Testis (tissue), 3 donors: ENCODE data around the gene ATF1. TPM values are rescaled to one million over a fixed set of nuclear protein-coding genes. Genes with fewer than 3 reads are reported as not detected.

Experiments used
- DNase-seq: peaks from one replicate; pipeline ENCODE4 v3.0.0-alpha.2; 2019
- H3K27ac ChIP-seq, 2 donors: fragments of 200-600 bp; sonication (generic); one replicate each; pipeline ENCODE4 v1.5.1; 2019
- H3K27me3 ChIP-seq: fragments of 200-600 bp; sonication (generic); one replicate; pipeline ENCODE4 v1.5.1; 2019
- H3K36me3 ChIP-seq: fragments of 200-600 bp; sonication (generic); one replicate; pipeline ENCODE4 v1.5.1; 2017; ENCODE audit warnings: low read depth; ENCODE audit errors: missing control alignments
- H3K4me1 ChIP-seq: fragments of 200-600 bp; sonication (generic); one replicate; pipeline ENCODE4 v1.5.1; 2019
- H3K4me3 ChIP-seq, 2 donors: fragments of 200-600 bp; sonication (generic); one replicate each; pipeline ENCODE4 v1.5.1; 2017 to 2019
- H3K9me3 ChIP-seq: fragments of 200-600 bp; sonication (generic); one replicate; pipeline ENCODE4 v1.5.1; 2017
- CTCF ChIP-seq, 3 experiments: fragments of 450-650 bp in 2 of 3; fragments of 200-600 bp in 1 of 3; sonication (generic) in 1 of 3; IDR thresholded peaks; one replicate each; pipeline ENCODE4 v1.5.1; 2016 to 2019; ENCODE audit warnings: antibody characterized with exemption in 3 of 3, mild to moderate bottlenecking in 2 of 3, moderate library complexity in 1 of 3
- POLR2A ChIP-seq: fragments of 450-650 bp; IDR thresholded peaks from one replicate; pipeline ENCODE4 v1.6.1; 2017; ENCODE audit warnings: antibody characterized with exemption, mild to moderate bottlenecking, moderate library complexity
- WGBS, 2 donors: methylation state at CpG; one replicate each; pipeline ENCODE4 v1.1.5; 2018; 5-methylcytosine and 5-hydroxymethylcytosine counted together
- intact Hi-C: fragments of 100-400 bp; cut with DNase I; formaldehyde crosslinking; loops from one replicate; pipeline ENCODE4 v1.15.1; 2023; ENCODE audit warnings: low total_unique reads
- polyA plus RNA-seq: library from polyadenylated mRNA; stranded (reverse); fragments of 350-450 nt; fragmentation: Illumina TruSeq; extraction: RNeasy Lipid Tissue Mini Kit (QIAGEN cat#74804); gene quantifications from one replicate; pipeline ENCODE4 v1.2.3, GENCODE V29; 2014; ENCODE audit warnings: low read depth, low replicate concordance; ENCODE audit not compliant: insufficient read depth
- total RNA-seq, 2 donors: library from RNA; depleted of rRNA; stranded (reverse); fragments of >200 nt; gene quantifications; one replicate each; pipeline ENCODE4 v1.2.3, GENCODE V29; 2016

The ATF1 gene
- total and polyA plus RNA-seq, 3 donors from 2014 or later = 17.1 to 18.2 (median 17.7) TPM

- no peaks in the 10 kb centered on the region for H3K36me3 ChIP-seq
- H3K27ac ChIP-seq = no peak overlapping the region
- no peak for TF ChIP-seq POLR2A
- H3K4me1 ChIP-seq = no peaks in the 10 kb centered on the region
- intact Hi-C loops = no loop called here
- no peak overlapping the region for H3K4me3 ChIP-seq
- H3K9me3 ChIP-seq = no peaks in the 10 kb centered on the region
- WGBS, 2 donors = 89 to 96% methylated on average over 2 of the region's 2 CpGs
- H3K27me3 ChIP-seq = no peaks in the 10 kb centered on the region
- no peak for DNase-seq
Measured at GRCh38 chr12:50740307-50740706, 23.6 kb upstream of the ATF1 start.

- no peak overlapping the region for H3K4me3 ChIP-seq
- no peak for DNase-seq
- TF ChIP-seq CTCF (IDR thresholded peaks at IDR 0.05) (no peak), POLR2A (no peak)
- no peaks in the 10 kb centered on the region for H3K36me3 ChIP-seq
- H3K9me3 ChIP-seq = no peaks in the 10 kb centered on the region
- WGBS, 2 donors = 96 to 97% methylated on average over 7 of the region's 7 CpGs
- no peaks in the 10 kb centered on the region for H3K4me1 ChIP-seq
- H3K27me3 ChIP-seq = no peaks in the 10 kb centered on the region
- intact Hi-C loops = no loop called here
- no peak overlapping the region for H3K27ac ChIP-seq
Measured at GRCh38 chr12:50742776-50743175, 21.1 kb upstream of the ATF1 start.

- Histone ChIP-seq H3K27ac (no peak overlapping the region), H3K4me3 (no peak overlapping the region), H3K36me3 (no peaks in the 10 kb centered on the region), H3K9me3 (no peaks in the 10 kb centered on the region), H3K27me3 (no peaks in the 10 kb centered on the region), H3K4me1 (no peaks in the 10 kb centered on the region)
- TF ChIP-seq CTCF (IDR thresholded peaks at IDR 0.05) (no peak), POLR2A (no peak)
- no peak for DNase-seq
- intact Hi-C loops = no loop called here
- WGBS, 2 donors = 88 to 95% methylated on average over 4 of the region's 4 CpGs
Measured at GRCh38 chr12:50745861-50746260, 18.0 kb upstream of the ATF1 start.

- H3K4me1 ChIP-seq = no peaks in the 10 kb centered on the region
- H3K27me3 ChIP-seq = no peaks in the 10 kb centered on the region
- TF ChIP-seq POLR2A (no peak), CTCF (IDR thresholded peaks at IDR 0.05) (no peak)
- WGBS, 2 donors = 93 to 94% methylated on average over 3 of the region's 3 CpGs
- H3K4me3 ChIP-seq = no peak overlapping the region
- no peak overlapping the region for H3K27ac ChIP-seq
- no peak for DNase-seq
- intact Hi-C loops = no loop called here
- H3K36me3 ChIP-seq = no peaks in the 10 kb centered on the region
- H3K9me3 ChIP-seq = no peaks in the 10 kb centered on the region
Measured at GRCh38 chr12:50746431-50746830, 17.5 kb upstream of the ATF1 start.

GRCh38 chr12:50747817-50748216, 16.1 kb upstream of the ATF1 start:
- no peak overlapping the region for H3K4me3 ChIP-seq
- WGBS, 2 donors = 100% methylated on average over 1 of the region's 1 CpG
- intact Hi-C loops = no loop called here
- no peaks in the 10 kb centered on the region for H3K4me1 ChIP-seq
- no peaks in the 10 kb centered on the region for H3K9me3 ChIP-seq
- TF ChIP-seq POLR2A (no peak), CTCF (IDR thresholded peaks at IDR 0.05) (no peak)
- DNase-seq = no peak
- H3K27ac ChIP-seq = no peak overlapping the region
- no peaks in the 10 kb centered on the region for H3K27me3 ChIP-seq
- H3K36me3 ChIP-seq = no peaks in the 10 kb centered on the region
